ENCODE data around the gene TRMT5. TPM values are rescaled to one million over a fixed set of nuclear protein-coding genes. Genes with fewer than 3 reads are reported as not detected.

TRMT5 gene
- total RNA-seq, 2 donors from 2014 or later = 7.8 to 13.8 TPM

GRCh38 chr14:60931218-60931617 is 49.7 kb downstream of the TRMT5 start:
- H3K9me3 ChIP-seq = no peaks in the 10 kb centered on the region
- no peak overlapping the region for H3K4me3 ChIP-seq
- H3K27me3 ChIP-seq = no peaks in the 10 kb centered on the region
- no peak for ATAC-seq
- H3K4me1 ChIP-seq = no peaks in the 10 kb centered on the region
- TF ChIP-seq CTCF (IDR thresholded peaks at IDR 0.05) = no peak
- no peak for TF ChIP-seq POLR2A (IDR thresholded peaks at IDR 0.05)
- WGBS, 2 donors = 93 to 100% methylated on average over 1 of the region's 1 CpG
- intact Hi-C loops (cut with DNase I) = no loop called here
- H3K36me3 ChIP-seq (replicated peaks in 1 of 2; ENCODE audit: insufficient read depth in 1 of 2, low read depth in 2 of 2) = no peaks in the 10 kb centered on the region
- no peak overlapping the region for H3K27ac ChIP-seq
- no peak for DNase-seq

- DNase-seq = no peak
- intact Hi-C loops (cut with DNase I) = no loop called here
- Histone ChIP-seq H3K4me3 (no peak overlapping the region), H3K36me3 (replicated peaks in 1 of 2; ENCODE audit: insufficient read depth in 1 of 2, low read depth in 2 of 2) (no peaks in the 10 kb centered on the region), H3K9me3 (no peaks in the 10 kb centered on the region), H3K27me3 (no peaks in the 10 kb centered on the region), H3K4me1 (no peaks in the 10 kb centered on the region), H3K27ac (no peak overlapping the region)
- 96 to 100% methylated on average over 3 of the region's 3 CpGs for WGBS, 2 donors
- TF ChIP-seq POLR2A (IDR thresholded peaks at IDR 0.05) (no peak), CTCF (IDR thresholded peaks at IDR 0.05) (no peak)
- no peak for ATAC-seq
Observed at GRCh38 chr14:60926002-60926401, 54.9 kb downstream of the TRMT5 start.

GRCh38 chr14:60925286-60925685 is 55.6 kb downstream of the TRMT5 start:
- DNase-seq (no peak), ATAC-seq (no peak)
- H3K36me3 ChIP-seq (replicated peaks in 1 of 2; ENCODE audit: insufficient read depth in 1 of 2, low read depth in 2 of 2) = no peaks in the 10 kb centered on the region
- no peaks in the 10 kb centered on the region for H3K9me3 ChIP-seq
- no peaks in the 10 kb centered on the region for H3K27me3 ChIP-seq
- no peak overlapping the region for H3K4me3 ChIP-seq
- no peak overlapping the region for H3K27ac ChIP-seq
- 78 to 88% methylated on average over 1 of the region's 1 CpG for WGBS, 2 donors
- no peaks in the 10 kb centered on the region for H3K4me1 ChIP-seq
- TF ChIP-seq CTCF (IDR thresholded peaks at IDR 0.05) = no peak
- TF ChIP-seq POLR2A (IDR thresholded peaks at IDR 0.05) = no peak
- intact Hi-C loops (cut with DNase I) = no loop called here

- WGBS, 2 donors = 81 to 88% methylated on average over 2 of the region's 2 CpGs
- Histone ChIP-seq H3K36me3 (replicated peaks in 1 of 2; ENCODE audit: insufficient read depth in 1 of 2, low read depth in 2 of 2) (no peaks in the 10 kb centered on the region), H3K27me3 (no peaks in the 10 kb centered on the region), H3K4me3 (no peak overlapping the region), H3K27ac (no peak overlapping the region), H3K4me1 (no peaks in the 10 kb centered on the region), H3K9me3 (no peaks in the 10 kb centered on the region)
- intact Hi-C loops (cut with DNase I) = no loop called here
- no peak for DNase-seq
- ATAC-seq = no peak
- TF ChIP-seq POLR2A (IDR thresholded peaks at IDR 0.05) (no peak), CTCF (IDR thresholded peaks at IDR 0.05) (no peak)
Observed at GRCh38 chr14:60922050-60922449, 58.8 kb downstream of the TRMT5 start.

Small RNA genes within 50 kb of the gene (small RNA-seq; reads per million reads assigned to genes)
- not detected for gene RNU6-398P

Other genes with a start within 250 kb of the TRMT5 start
- gene MNAT1, start 246.3 kb downstream of the TRMT5 start, total RNA-seq = 10 to 100 TPM; 14.0 to 37.2 TPM
- gene SLC38A6, start 166 bp upstream of the TRMT5 start, total RNA-seq = 1 to 10 TPM; 5.9 to 9.3 TPM

Data from body of pancreas (tissue), 4 donors.